B cell (primary cell): ENCODE data around the gene PNPLA1. TPM values are rescaled to one million over a fixed set of nuclear protein-coding genes. Genes with fewer than 3 reads are reported as not detected.

Experiments
- ATAC-seq: fragments of 200-7000 bp; cut with Tn5 transposase; one replicate; pipeline ENCODE4 v1.10.0; 2021; ENCODE audit warnings: low read depth, mild to moderate bottlenecking, moderate number of reproducible peaks, moderate library complexity
- CTCF ChIA-PET: fragments of 350-600 bp; sonication (Branson Sonifier 250); formaldehyde crosslinking; loops from one replicate; lab custom pipeline; 2021; ENCODE audit warnings: antibody characterized with exemption, inconsistent platforms; lab: Charles Lee
- POLR2A ChIA-PET: fragments of 350-600 bp; sonication (Branson Sonifier 250); formaldehyde crosslinking; loops from one replicate; lab custom pipeline; 2021; ENCODE audit warnings: antibody characterized with exemption; lab: Charles Lee
- DNase-seq: peaks from one replicate; pipeline ENCODE4 v3.0.0; 2013
- H2AFZ ChIP-seq: 2 replicates; pipeline ENCODE4 v1.6.1; 2012; ENCODE audit warnings: mild to moderate bottlenecking, low read depth, low read length; ENCODE audit not compliant: insufficient read depth, poor library complexity, severe bottlenecking
- H3K27ac ChIP-seq, 2 donors: 1 replicate in 1 of 2; 2 replicates in 1 of 2; pipeline ENCODE4 v1.5.1; 2012 to 2013; ENCODE audit warnings: low read length in 2 of 2, mild to moderate bottlenecking in 2 of 2, moderate library complexity in 1 of 2
- H3K27me3 ChIP-seq, 4 experiments: fragments of 200-600 bp in 1 of 4; sonication (generic) in 1 of 4; replicated peaks in 1 of 4; 1 replicate in 2 of 4; 2 replicates in 2 of 4; pipeline versions ENCODE4 v1.6.1 to v1.7.0; 2013 to 2016; ENCODE audit warnings: low read length in 3 of 4, mild to moderate bottlenecking in 2 of 4, mixed read lengths in 1 of 4, moderate library complexity in 1 of 4; ENCODE audit not compliant: insufficient read depth in 4 of 4, control insufficient read depth in 3 of 4; ENCODE audit errors: control extremely low read depth in 1 of 4
- H3K36me3 ChIP-seq, 2 experiments: replicated peaks in 1 of 2; 1 replicate in 1 of 2; 2 replicates in 1 of 2; pipeline versions ENCODE4 v1.6.1 to v1.7.1; 2013; ENCODE audit warnings: low read length in 1 of 2; ENCODE audit not compliant: insufficient read depth in 2 of 2, control insufficient read depth in 1 of 2; ENCODE audit errors: control extremely low read depth in 1 of 2, extremely low read depth in 1 of 2
- H3K4me1 ChIP-seq, 2 donors: fragments of 200-600 bp in 1 of 2; sonication (generic) in 1 of 2; 1 replicate in 1 of 2; 2 replicates in 1 of 2; pipeline versions ENCODE4 v1.5.1 to v1.6.1; 2013 to 2017; ENCODE audit warnings: low read length in 2 of 2; ENCODE audit not compliant: control insufficient read depth in 2 of 2, insufficient read depth in 2 of 2
- H3K4me2 ChIP-seq: replicated peaks from 2 replicates; pipeline ENCODE3; 2012; ENCODE audit warnings: mild to moderate bottlenecking, low read depth, low read length; ENCODE audit not compliant: poor library complexity, severe bottlenecking
- H3K4me3 ChIP-seq, 5 experiments: fragments of 200-600 bp in 1 of 5; sonication (generic) in 1 of 5; 1 replicate in 3 of 5; 2 replicates in 2 of 5; pipeline versions ENCODE4 v1.5.1 to v1.7.0; 2011 to 2016; ENCODE audit warnings: low read length in 4 of 5, mild to moderate bottlenecking in 4 of 5, low read depth in 2 of 5, control low read depth in 1 of 5, moderate library complexity in 1 of 5; ENCODE audit not compliant: insufficient read depth in 1 of 5; ENCODE audit errors: control extremely low read depth in 1 of 5, extremely low read depth in 1 of 5
- H3K79me2 ChIP-seq: fragments of 200-600 bp; sonication (generic); one replicate; pipeline ENCODE4 v1.6.0; 2016; ENCODE audit warnings: low read length; ENCODE audit not compliant: control insufficient read depth, insufficient read depth
- H3K9ac ChIP-seq: fragments of 200-600 bp; sonication (generic); 2 replicates; pipeline ENCODE4 v1.6.1; 2017; ENCODE audit warnings: mild to moderate bottlenecking, low read length, moderate library complexity
- H3K9me3 ChIP-seq, 3 donors: one replicate each; pipeline versions ENCODE4 v1.6.1 to v1.7.1; 2013; ENCODE audit warnings: low read length in 2 of 3; ENCODE audit not compliant: control insufficient read depth in 2 of 3, insufficient read depth in 1 of 3; ENCODE audit errors: control extremely low read depth in 1 of 3
- H4K20me1 ChIP-seq: 2 replicates; pipeline ENCODE4 v1.6.0; 2012; ENCODE audit warnings: mild to moderate bottlenecking, low read length; ENCODE audit not compliant: insufficient read depth, control insufficient read depth, poor library complexity, severe bottlenecking
- H3K27ac Mint-ChIP-seq: one replicate; pipeline ENCODE4 v1.8.0; 2021; ENCODE audit warnings: mixed read lengths
- H3K27me3 Mint-ChIP-seq: one replicate; pipeline ENCODE4 v1.8.0; 2021; ENCODE audit warnings: mixed read lengths
- H3K4me1 Mint-ChIP-seq: one replicate; pipeline ENCODE4 v1.8.0; 2021; ENCODE audit warnings: mixed read lengths
- H3K4me3 Mint-ChIP-seq: one replicate; pipeline ENCODE4 v1.8.0; 2021; ENCODE audit warnings: mixed read lengths
- H3K9me3 Mint-ChIP-seq: one replicate; pipeline ENCODE4 v1.8.0; 2022; ENCODE audit warnings: mixed read lengths; ENCODE audit not compliant: insufficient read depth
- EZH2 ChIP-seq: IDR thresholded peaks from 2 replicates; pipeline ENCODE4 v1.6.1; 2012; ENCODE audit warnings: borderline replicate concordance, low read depth, mild to moderate bottlenecking, moderate library complexity, low read length; ENCODE audit not compliant: insufficient read depth, poor library complexity, severe bottlenecking
- WGBS: methylation state at CpG from one replicate; pipeline ENCODE4 v1.1.5; 2013; ENCODE audit warnings: missing lambda C conversion rate; ENCODE audit not compliant: insufficient coverage; 5-methylcytosine and 5-hydroxymethylcytosine counted together
- intact Hi-C: fragments of 100-400 bp; cut with micrococcal nuclease; formaldehyde crosslinking; loops from one replicate; pipeline ENCODE4 v1.10.0; 2022
- polyA plus RNA-seq: library from polyadenylated mRNA; depleted of rRNA; stranded (reverse); fragments of >200 nt; gene quantifications from 2 replicates; pipeline ENCODE4 v1.2.3, GENCODE V29; 2012
- total RNA-seq, 2 donors: library from RNA; stranded (reverse); fragments of 120-200 nt in 1 of 2; gene quantifications; 1 replicate in 1 of 2; 2 replicates in 1 of 2; pipeline versions ENCODE4 v1.2.3 to v1.2.4, GENCODE V29; 2013 to 2022
- TF ChIP-seq, protein P1 (sequence below): fragments of 200-600 bp; IDR thresholded peaks from one replicate; pipeline ENCODE4 v1.8.0; 2022; ENCODE audit warnings: antibody characterized with exemption, mild to moderate bottlenecking

PNPLA1 gene
- total and polyA plus RNA-seq, 2 donors (not counting 1 experiment from before 2014, with no cell fraction given) = 0.12 TPM; not detected in 1

DNA sequence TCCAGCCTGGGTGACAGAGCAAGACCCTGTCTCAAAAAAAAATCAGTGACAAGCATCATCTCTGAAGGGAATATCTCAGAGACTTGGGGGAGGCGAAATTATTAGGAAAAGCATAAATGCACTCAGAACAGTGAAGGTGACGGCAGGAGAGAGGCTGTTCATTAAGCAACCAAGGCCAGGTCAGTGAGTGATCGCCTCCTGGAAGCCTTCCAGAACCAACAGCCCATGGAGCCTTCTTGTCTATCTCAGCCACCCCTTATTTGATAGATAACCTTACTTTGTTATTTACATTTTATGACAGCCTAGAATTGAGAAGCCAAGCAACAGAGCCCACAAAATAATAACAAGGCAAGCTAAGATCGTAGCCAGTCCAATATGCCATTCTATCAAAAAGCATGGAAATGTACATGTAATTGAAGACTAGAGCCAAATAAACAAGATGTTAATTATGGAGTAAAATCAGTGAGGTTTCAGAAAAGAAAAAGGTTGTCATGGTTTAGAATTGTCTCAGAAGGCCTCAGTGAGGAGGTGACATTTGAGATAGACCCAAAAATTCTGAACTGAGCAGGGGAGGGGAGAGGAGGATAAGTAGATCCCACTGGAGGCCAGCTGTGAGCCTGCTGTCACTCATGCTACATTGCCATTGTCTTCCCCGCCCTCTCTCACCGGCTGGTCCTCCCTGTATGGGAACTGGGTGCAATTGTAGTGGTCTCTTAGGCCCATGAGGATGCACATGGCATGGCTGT, 49.0 kb downstream of the PNPLA1 start:
- no peaks in the 10 kb centered on the region for H3K79me2 ChIP-seq
- TF ChIP-seq, protein P1, sequence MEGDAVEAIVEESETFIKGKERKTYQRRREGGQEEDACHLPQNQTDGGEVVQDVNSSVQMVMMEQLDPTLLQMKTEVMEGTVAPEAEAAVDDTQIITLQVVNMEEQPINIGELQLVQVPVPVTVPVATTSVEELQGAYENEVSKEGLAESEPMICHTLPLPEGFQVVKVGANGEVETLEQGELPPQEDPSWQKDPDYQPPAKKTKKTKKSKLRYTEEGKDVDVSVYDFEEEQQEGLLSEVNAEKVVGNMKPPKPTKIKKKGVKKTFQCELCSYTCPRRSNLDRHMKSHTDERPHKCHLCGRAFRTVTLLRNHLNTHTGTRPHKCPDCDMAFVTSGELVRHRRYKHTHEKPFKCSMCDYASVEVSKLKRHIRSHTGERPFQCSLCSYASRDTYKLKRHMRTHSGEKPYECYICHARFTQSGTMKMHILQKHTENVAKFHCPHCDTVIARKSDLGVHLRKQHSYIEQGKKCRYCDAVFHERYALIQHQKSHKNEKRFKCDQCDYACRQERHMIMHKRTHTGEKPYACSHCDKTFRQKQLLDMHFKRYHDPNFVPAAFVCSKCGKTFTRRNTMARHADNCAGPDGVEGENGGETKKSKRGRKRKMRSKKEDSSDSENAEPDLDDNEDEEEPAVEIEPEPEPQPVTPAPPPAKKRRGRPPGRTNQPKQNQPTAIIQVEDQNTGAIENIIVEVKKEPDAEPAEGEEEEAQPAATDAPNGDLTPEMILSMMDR = no peak
- no peak for TF ChIP-seq EZH2

GRCh38 chr6:36319436-36319762, 49.5 kb downstream of the PNPLA1 start:
- H3K9ac ChIP-seq = no peak overlapping the region
- ChIA-PET CTCF (interaction anchor here (1.3 to 2.1 kb wide), 3 partner anchors 8 to 22 kb away, joined by 3 to 6 read pairs (median 3); no protein-coding TSS in a partner anchor), POLR2A (no interaction called here)
- no peaks in the 10 kb centered on the region for H3K27me3 Mint-ChIP-seq
- no peaks in the 10 kb centered on the region for H3K36me3 ChIP-seq
- no peaks in the 10 kb centered on the region for H3K9me3 Mint-ChIP-seq
- no peaks in the 10 kb centered on the region for H3K27me3 ChIP-seq
- H3K4me3 Mint-ChIP-seq = no peak overlapping the region
- H3K4me1 Mint-ChIP-seq = no peaks in the 10 kb centered on the region
- H4K20me1 ChIP-seq = no peaks in the 10 kb centered on the region
- no peaks in the 10 kb centered on the region for H3K9me3 ChIP-seq
- peaks cover 0 to 1% of the 10 kb centered on the region in 2 donors for H3K4me1 ChIP-seq
- no peak overlapping the region for H3K4me3 ChIP-seq
- ATAC-seq (no peak), DNase-seq (no peak)
- no peak overlapping the region for H3K27ac Mint-ChIP-seq
- no peak overlapping the region for H3K27ac ChIP-seq
- H3K4me2 ChIP-seq = no peak overlapping the region
- no peaks in the 10 kb centered on the region for H3K79me2 ChIP-seq
- TF ChIP-seq, protein P1 = no peak
- no peak for TF ChIP-seq EZH2
- no peak overlapping the region for H2AFZ ChIP-seq
- 100% methylated on average over 6 of the region's 9 CpGs for WGBS
- intact Hi-C loops = no loop called here

More for the DNA sequence above, 49.0 kb downstream of the PNPLA1 start:
- WGBS = 92% methylated on average over 3 of the region's 6 CpGs
- CTCF ChIA-PET = interaction anchor here (1.4 to 2.1 kb wide), 2 partner anchors 9 to 22 kb away, joined by 3 to 6 read pairs; no protein-coding TSS in a partner anchor
- POLR2A ChIA-PET = no interaction called here
- ATAC-seq = no peak
- H3K27me3 Mint-ChIP-seq = no peaks in the 10 kb centered on the region
- Histone ChIP-seq H3K36me3 (no peaks in the 10 kb centered on the region), H3K4me1 (peaks cover 0 to 5% of the 10 kb centered on the region in 2 donors), H3K9me3 (no peaks in the 10 kb centered on the region), H3K27me3 (no peaks in the 10 kb centered on the region), H3K27ac (no peak overlapping the region), H4K20me1 (no peaks in the 10 kb centered on the region), H3K4me2 (no peak overlapping the region), H3K9ac (no peak overlapping the region), H2AFZ (no peak overlapping the region), H3K4me3 (no peak overlapping the region)
- intact Hi-C loops = no loop called here
- DNase-seq = no peak
- H3K27ac Mint-ChIP-seq = peak overlapping the region; percentile 13
- H3K4me1 Mint-ChIP-seq = peaks cover 4% of the 10 kb centered on the region
- no peak overlapping the region for H3K4me3 Mint-ChIP-seq
- H3K9me3 Mint-ChIP-seq = no peaks in the 10 kb centered on the region
